SK-N-SH treated with all-trans-retinoic acid at 6 μM for 48 hours (cell line): ENCODE measurements around the gene STK26.

Source experiments
- ATAC-seq: fragments of 200-7000 bp; cut with Tn5 transposase; 3 replicates; pipeline ENCODE4 v1.9.1; 2020; ENCODE audit warnings: mild to moderate bottlenecking, moderate library complexity
- ARNTL ChIP-seq: fragments of 450-650 bp; formaldehyde crosslinking; IDR thresholded peaks from 2 replicates; pipeline ENCODE4 v1.5.0; 2020; ENCODE audit warnings: low read depth, mild to moderate bottlenecking, moderate library complexity, borderline replicate concordance
- BACH2 ChIP-seq: fragments of 250-450 bp; sonication (Bioruptor Pico); IDR thresholded peaks from 2 replicates; pipeline ENCODE4 v1.9.0; 2021; ENCODE audit warnings: mild to moderate bottlenecking, borderline replicate concordance
- CREB5 ChIP-seq: fragments of 250-450 bp; sonication (Bioruptor Pico); IDR thresholded peaks from 2 replicates; pipeline ENCODE4 v1.5.1; 2020; ENCODE audit warnings: low read depth, mild to moderate bottlenecking, moderate library complexity
- CSDC2 ChIP-seq: fragments of 250-450 bp; sonication (Bioruptor Pico); IDR thresholded peaks from 2 replicates; pipeline ENCODE4 v1.5.0; 2020; ENCODE audit warnings: mild to moderate bottlenecking, moderate library complexity
- CSRNP3 ChIP-seq: fragments of 250-450 bp; sonication (Bioruptor Pico); IDR thresholded peaks from 2 replicates; pipeline ENCODE4 v1.5.1; 2021; ENCODE audit warnings: mild to moderate bottlenecking, moderate library complexity
- ESRRG ChIP-seq: fragments of 250-450 bp; sonication (Bioruptor Pico); IDR thresholded peaks from 2 replicates; pipeline ENCODE4 v1.6.1; 2021; ENCODE audit warnings: mild to moderate bottlenecking
- GLIS3 ChIP-seq: fragments of 250-450 bp; sonication (Bioruptor Pico); IDR thresholded peaks from 2 replicates; pipeline ENCODE4 v1.5.0; 2020; ENCODE audit warnings: mild to moderate bottlenecking, moderate library complexity
- ISL1 ChIP-seq: fragments of 250-450 bp; sonication (Bioruptor Pico); IDR thresholded peaks from 2 replicates; pipeline ENCODE4 v2.1.2; 2022; ENCODE audit warnings: mild to moderate bottlenecking, moderate library complexity
- PATZ1 ChIP-seq: fragments of 250-450 bp; sonication (Bioruptor Pico); IDR thresholded peaks from 2 replicates; pipeline ENCODE4 v1.8.0; 2020; ENCODE audit warnings: mild to moderate bottlenecking, moderate library complexity, borderline replicate concordance
- POU6F1 ChIP-seq: fragments of 250-450 bp; sonication (Bioruptor Pico); IDR thresholded peaks from 2 replicates; pipeline ENCODE4 v1.8.0; 2021; ENCODE audit warnings: low read depth, mild to moderate bottlenecking, moderate library complexity, borderline replicate concordance
- RARB ChIP-seq: fragments of 250-450 bp; sonication (Bioruptor Pico); IDR thresholded peaks from 2 replicates; pipeline ENCODE4 v1.8.0; 2021; ENCODE audit warnings: mild to moderate bottlenecking, moderate library complexity
- TCF4 ChIP-seq: fragments of 250-450 bp; sonication (Bioruptor Pico); IDR thresholded peaks from 2 replicates; pipeline ENCODE4 v1.8.0; 2021; ENCODE audit warnings: mild to moderate bottlenecking, moderate library complexity, borderline replicate concordance
- TOX ChIP-seq: fragments of 250-450 bp; sonication (Bioruptor Pico); IDR thresholded peaks from 2 replicates; pipeline ENCODE4 v1.8.0; 2021; ENCODE audit warnings: mild to moderate bottlenecking, moderate library complexity, borderline replicate concordance
- TSHZ2 ChIP-seq: fragments of 250-450 bp; sonication (Bioruptor Pico); IDR thresholded peaks from 2 replicates; pipeline ENCODE4 v1.5.0; 2020; ENCODE audit warnings: mild to moderate bottlenecking, moderate library complexity
- ZC3H10 ChIP-seq: fragments of 250-450 bp; sonication (Bioruptor Pico); IDR thresholded peaks from 2 replicates; pipeline ENCODE4 v1.5.1; 2021; ENCODE audit warnings: mild to moderate bottlenecking, moderate library complexity
- ZFP3 ChIP-seq: fragments of 250-450 bp; sonication (Bioruptor Pico); IDR thresholded peaks from 2 replicates; pipeline ENCODE4 v1.5.0; 2020; ENCODE audit warnings: mild to moderate bottlenecking, moderate library complexity
- ZFP30 ChIP-seq: fragments of 450-650 bp; formaldehyde crosslinking; IDR thresholded peaks from 2 replicates; pipeline ENCODE4 v1.5.0; 2022; ENCODE audit warnings: mild to moderate bottlenecking, moderate library complexity
- ZNF565 ChIP-seq: fragments of 450-650 bp; formaldehyde crosslinking; conservative IDR thresholded peaks from 2 replicates; pipeline ENCODE4 v1.5.0; 2020; ENCODE audit warnings: low read depth, mild to moderate bottlenecking, moderate library complexity
- ZNF8 ChIP-seq: fragments of 450-650 bp; formaldehyde crosslinking; IDR thresholded peaks from 2 replicates; pipeline ENCODE4 v1.5.0; 2020; ENCODE audit warnings: mild to moderate bottlenecking, moderate library complexity

Gene STK26

GRCh38 chrX:132085786-132086185 is 62.7 kb downstream of the STK26 start:
- no peak for TF ChIP-seq CSDC2 (CRISPR knock-in tag)
- no peak for TF ChIP-seq ZFP3 (CRISPR knock-in tag)
- TF ChIP-seq RARB, result no peak
- TF ChIP-seq TOX (CRISPR knock-in tag), result no peak
- TF ChIP-seq ZNF565 (CRISPR knock-in tag), result no peak
- no peak for TF ChIP-seq POU6F1 (CRISPR knock-in tag)
- no peak for TF ChIP-seq ZC3H10 (CRISPR knock-in tag)
- TF ChIP-seq TSHZ2 (CRISPR knock-in tag), result no peak
- no peak for TF ChIP-seq TCF4 (CRISPR knock-in tag)
- no peak for ATAC-seq

- peak; percentile 63 for TF ChIP-seq ISL1 (CRISPR knock-in tag)
- TF ChIP-seq ZFP30, result no peak
- no peak for ATAC-seq
These were observed 63.6 kb downstream of the STK26 start for GRCh38 chrX:132086672-132087071.

- no peak for ATAC-seq
- TF ChIP-seq ISL1 (CRISPR knock-in tag) (no peak), ZFP3 (CRISPR knock-in tag) (no peak), BACH2 (no peak), ZNF8 (no peak), ESRRG (CRISPR knock-in tag) (no peak)
These were observed 65.8 kb downstream of the STK26 start for GRCh38 chrX:132088864-132089263.

- TF ChIP-seq ZNF8 (no peak), ZC3H10 (CRISPR knock-in tag) (no peak), CREB5 (CRISPR knock-in tag) (no peak), ISL1 (CRISPR knock-in tag) (no peak), ARNTL (CRISPR knock-in tag) (no peak), GLIS3 (no peak), PATZ1 (CRISPR knock-in tag) (no peak), BACH2 (no peak), CSRNP3 (CRISPR knock-in tag) (no peak), RARB (no peak), TOX (CRISPR knock-in tag) (no peak), ZFP3 (CRISPR knock-in tag) (no peak), ZNF565 (CRISPR knock-in tag) (no peak)
- no peak for ATAC-seq
These were observed 67.5 kb downstream of the STK26 start for GRCh38 chrX:132090403-132091159.
